K562 (cell line): ENCODE data around the gene XPO6. TPM values are rescaled to one million over a fixed set of nuclear protein-coding genes. Genes with fewer than 3 reads are reported as not detected.

Source experiments
- C11orf30 ChIP-seq: fragments of 450-650 bp; IDR thresholded peaks from 2 replicates; pipeline ENCODE4 v1.6.1; 2016; ENCODE audit warnings: low read depth, mild to moderate bottlenecking
- polyA plus RNA-seq, 8 experiments: library from polyadenylated mRNA; depleted of rRNA in 4 of 8; stranded (reverse) in 5 of 8; unstranded in 3 of 8; fragments of >200 nt; fragmentation: Nextera tagmentation in 2 of 8; fragmentation: Illumina TruSeq in 1 of 8; extraction: Ambion mirVana in 2 of 8; extraction: Trizol in 1 of 8; gene quantifications; 2 replicates each; pipeline versions ENCODE4 v1.2.1 to v1.2.3, GENCODE V29; 2011 to 2014; ENCODE audit warnings: inconsistent platforms in 1 of 8, missing spikeins in 1 of 8
- total RNA-seq, 7 experiments: library from RNA; depleted of rRNA in 6 of 7; stranded (reverse); fragments of >200 nt in 6 of 7; fragmentation: Illumina TruSeq in 2 of 7; extraction: Trizol in 2 of 7; gene quantifications; 2 replicates each; pipeline versions ENCODE4 v1.2.1 to v1.2.3, GENCODE V29; 2011 to 2021; ENCODE audit warnings: low replicate concordance in 1 of 7
- TF ChIP-seq, protein P1 (sequence below): fragments of 450-650 bp; formaldehyde crosslinking; IDR thresholded peaks from 2 replicates; pipeline ENCODE4 v1.4.0; 2020; ENCODE audit warnings: mild to moderate bottlenecking, mixed read lengths
- TF ChIP-seq, protein P2 (sequence below): sonication (generic); formaldehyde crosslinking; IDR thresholded peaks from 2 replicates; pipeline ENCODE4 v1.8.1; 2023; ENCODE audit warnings: missing genetic modification reagents, mild to moderate bottlenecking, borderline replicate concordance

Gene XPO6
- total and polyA plus RNA-seq, 9 of the 15 experiments (the other 6 are each of a cell fraction or from before 2014, with no cell fraction given), result 11.2 to 196 (median 119) TPM

DNA sequence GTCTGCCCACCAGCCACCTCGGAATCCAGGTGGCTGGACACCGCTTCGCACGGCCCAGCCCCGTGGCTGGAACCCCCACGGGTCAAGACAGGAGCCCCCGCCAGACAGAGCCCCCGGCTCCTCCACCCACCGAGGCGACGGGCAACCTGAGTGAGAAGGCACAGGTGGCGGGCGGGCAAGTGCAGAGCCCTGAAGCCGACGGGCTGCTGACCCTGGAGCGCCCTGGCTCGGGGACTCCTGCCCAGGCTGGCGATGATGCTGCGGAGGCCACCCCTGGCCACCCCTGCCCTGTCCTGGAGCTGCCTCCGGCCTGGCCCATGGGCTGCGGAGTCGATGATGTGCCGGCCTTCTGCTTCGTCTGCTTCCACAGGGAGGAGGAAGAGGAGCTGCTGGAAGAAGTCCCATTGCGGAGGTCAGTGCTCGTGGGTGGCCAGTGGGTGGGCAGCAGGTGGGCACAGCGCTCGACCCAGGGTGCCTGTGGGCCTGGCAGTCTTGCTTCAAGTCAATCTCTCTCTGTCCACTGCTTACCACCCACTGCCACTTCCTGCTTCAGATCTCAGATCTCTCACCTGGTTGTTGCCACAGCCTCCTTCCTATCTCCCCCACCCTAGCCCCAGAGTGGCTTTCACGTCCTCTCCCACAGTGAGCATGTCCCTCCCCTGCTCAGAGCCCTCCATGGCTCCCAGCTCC, 47.5 kb upstream of the XPO6 start (continued):
- TF ChIP-seq, protein P1, sequence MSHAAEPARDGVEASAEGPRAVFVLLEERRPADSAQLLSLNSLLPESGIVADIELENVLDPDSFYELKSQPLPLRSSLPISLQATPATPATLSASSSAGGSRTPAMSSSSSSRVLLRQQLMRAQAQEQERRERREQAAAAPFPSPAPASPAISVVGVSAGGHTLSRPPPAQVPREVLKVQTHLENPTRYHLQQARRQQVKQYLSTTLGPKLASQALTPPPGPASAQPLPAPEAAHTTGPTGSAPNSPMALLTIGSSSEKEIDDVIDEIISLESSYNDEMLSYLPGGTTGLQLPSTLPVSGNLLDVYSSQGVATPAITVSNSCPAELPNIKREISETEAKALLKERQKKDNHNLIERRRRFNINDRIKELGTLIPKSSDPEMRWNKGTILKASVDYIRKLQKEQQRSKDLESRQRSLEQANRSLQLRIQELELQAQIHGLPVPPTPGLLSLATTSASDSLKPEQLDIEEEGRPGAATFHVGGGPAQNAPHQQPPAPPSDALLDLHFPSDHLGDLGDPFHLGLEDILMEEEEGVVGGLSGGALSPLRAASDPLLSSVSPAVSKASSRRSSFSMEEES (CRISPR knock-in tag), result no peak
- TF ChIP-seq, protein P2, sequence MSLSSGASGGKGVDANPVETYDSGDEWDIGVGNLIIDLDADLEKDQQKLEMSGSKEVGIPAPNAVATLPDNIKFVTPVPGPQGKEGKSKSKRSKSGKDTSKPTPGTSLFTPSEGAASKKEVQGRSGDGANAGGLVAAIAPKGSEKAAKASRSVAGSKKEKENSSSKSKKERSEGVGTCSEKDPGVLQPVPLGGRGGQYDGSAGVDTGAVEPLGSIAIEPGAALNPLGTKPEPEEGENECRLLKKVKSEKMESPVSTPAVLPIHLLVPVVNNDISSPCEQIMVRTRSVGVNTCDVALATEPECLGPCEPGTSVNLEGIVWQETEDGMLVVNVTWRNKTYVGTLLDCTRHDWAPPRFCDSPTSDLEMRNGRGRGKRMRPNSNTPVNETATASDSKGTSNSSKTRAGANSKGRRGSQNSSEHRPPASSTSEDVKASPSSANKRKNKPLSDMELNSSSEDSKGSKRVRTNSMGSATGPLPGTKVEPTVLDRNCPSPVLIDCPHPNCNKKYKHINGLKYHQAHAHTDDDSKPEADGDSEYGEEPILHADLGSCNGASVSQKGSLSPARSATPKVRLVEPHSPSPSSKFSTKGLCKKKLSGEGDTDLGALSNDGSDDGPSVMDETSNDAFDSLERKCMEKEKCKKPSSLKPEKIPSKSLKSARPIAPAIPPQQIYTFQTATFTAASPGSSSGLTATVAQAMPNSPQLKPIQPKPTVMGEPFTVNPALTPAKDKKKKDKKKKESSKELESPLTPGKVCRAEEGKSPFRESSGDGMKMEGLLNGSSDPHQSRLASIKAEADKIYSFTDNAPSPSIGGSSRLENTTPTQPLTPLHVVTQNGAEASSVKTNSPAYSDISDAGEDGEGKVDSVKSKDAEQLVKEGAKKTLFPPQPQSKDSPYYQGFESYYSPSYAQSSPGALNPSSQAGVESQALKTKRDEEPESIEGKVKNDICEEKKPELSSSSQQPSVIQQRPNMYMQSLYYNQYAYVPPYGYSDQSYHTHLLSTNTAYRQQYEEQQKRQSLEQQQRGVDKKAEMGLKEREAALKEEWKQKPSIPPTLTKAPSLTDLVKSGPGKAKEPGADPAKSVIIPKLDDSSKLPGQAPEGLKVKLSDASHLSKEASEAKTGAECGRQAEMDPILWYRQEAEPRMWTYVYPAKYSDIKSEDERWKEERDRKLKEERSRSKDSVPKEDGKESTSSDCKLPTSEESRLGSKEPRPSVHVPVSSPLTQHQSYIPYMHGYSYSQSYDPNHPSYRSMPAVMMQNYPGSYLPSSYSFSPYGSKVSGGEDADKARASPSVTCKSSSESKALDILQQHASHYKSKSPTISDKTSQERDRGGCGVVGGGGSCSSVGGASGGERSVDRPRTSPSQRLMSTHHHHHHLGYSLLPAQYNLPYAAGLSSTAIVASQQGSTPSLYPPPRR, result no peak
- no peak for TF ChIP-seq C11orf30
- TF ChIP-seq, all 486 proteins: peak for 0
